GM21390 (cell line): ENCODE results near the gene ADD3.
"Not testable (repeated sequence)": the region's sequence is repeated elsewhere in the genome, so short reads cannot be mapped to it uniquely, and the experiment has no call there.

Source experiments
- ATAC-seq: cut with Tn5 transposase; IDR thresholded peaks from one replicate; pipeline ENCODE4 v1.9.1; 2021; ENCODE audit not compliant: unreplicated experiment

ADD3 gene

DNA sequence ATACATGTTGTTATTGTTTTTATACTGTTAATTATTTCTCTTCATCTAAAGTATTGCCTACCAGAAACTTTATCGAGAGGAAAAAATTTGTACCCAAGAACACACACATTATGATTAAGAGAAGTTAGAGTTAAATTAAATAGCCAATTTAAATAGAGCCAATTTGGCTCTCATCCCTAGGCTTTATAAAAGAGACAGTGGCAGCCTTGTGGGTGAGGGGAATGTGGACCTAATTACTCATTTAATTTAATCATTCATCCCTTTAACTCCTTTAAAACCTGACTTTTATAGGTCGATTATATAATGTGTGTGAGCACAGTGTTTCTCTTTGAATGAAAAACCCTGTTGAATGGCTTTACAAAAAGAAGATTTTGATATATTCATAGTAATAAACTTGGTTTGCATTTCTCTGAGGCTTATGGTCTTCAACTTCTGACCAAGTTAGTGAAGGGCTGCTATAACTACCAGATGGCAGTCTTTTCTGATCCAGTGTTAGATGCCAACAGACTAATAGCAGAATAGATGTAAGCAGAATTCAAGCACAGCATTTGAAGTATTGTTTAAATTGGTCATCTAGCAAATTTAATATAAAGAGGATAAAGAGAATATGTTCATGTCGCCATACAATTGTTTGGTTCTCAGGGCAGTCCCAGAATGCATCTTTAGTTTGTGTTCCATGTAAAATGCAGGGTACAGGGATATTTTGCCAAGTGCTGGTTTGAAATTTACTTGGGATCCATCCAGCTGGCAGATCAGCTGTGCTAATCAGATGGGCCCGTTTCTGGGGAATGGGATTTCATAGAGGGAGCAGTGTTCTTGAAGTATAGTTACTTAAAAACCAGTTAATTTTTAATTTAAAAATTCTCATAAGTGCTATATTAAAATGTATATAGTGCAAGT lies 25.3 kb downstream of the ADD3 start:
- no peak for ATAC-seq

DNA sequence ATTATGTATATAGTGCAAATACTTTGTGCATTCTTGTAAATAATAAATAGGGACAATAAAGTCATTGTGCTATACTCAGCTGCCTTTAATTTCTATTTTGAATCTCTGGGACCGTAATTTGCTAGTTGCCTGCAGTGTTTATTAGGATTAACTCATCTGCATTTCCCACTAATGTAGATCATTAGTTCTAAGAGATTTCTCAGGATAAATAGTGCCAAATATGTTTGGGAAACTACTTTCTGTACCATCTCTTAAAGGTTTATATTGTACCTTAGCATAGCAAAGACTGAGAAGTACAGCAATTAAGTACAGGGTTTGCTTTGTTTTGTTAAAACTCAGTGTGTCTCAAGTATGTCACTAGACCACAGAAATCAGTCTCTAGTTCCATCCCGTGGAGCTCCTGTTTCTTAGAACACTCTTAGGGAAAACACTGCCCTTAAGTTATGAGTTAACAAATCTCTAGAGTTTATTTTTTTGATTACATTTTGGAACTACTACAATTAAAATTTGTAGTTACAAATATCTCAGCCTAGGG lies 26.0 kb downstream of the ADD3 start:
- ATAC-seq: no peak

DNA sequence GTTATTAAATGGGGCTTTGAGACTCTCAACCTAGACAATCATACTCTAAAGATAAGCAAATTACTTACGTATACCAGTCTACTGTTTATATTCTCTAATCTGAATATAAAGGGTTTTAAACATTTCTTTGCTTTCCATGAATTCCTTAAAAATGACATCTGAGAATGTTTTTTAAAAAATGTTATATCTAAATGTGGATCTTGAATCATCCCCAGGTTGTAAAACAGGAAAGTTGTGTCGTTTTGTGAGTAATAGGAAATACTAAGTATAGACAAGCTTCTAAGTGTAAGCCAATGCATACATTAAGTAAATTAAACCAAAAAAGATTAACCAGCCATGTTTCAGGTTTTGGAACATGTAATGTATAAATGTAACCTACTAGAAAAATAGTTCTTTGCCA lies 26.8 kb downstream of the ADD3 start:
- no peak for ATAC-seq

DNA sequence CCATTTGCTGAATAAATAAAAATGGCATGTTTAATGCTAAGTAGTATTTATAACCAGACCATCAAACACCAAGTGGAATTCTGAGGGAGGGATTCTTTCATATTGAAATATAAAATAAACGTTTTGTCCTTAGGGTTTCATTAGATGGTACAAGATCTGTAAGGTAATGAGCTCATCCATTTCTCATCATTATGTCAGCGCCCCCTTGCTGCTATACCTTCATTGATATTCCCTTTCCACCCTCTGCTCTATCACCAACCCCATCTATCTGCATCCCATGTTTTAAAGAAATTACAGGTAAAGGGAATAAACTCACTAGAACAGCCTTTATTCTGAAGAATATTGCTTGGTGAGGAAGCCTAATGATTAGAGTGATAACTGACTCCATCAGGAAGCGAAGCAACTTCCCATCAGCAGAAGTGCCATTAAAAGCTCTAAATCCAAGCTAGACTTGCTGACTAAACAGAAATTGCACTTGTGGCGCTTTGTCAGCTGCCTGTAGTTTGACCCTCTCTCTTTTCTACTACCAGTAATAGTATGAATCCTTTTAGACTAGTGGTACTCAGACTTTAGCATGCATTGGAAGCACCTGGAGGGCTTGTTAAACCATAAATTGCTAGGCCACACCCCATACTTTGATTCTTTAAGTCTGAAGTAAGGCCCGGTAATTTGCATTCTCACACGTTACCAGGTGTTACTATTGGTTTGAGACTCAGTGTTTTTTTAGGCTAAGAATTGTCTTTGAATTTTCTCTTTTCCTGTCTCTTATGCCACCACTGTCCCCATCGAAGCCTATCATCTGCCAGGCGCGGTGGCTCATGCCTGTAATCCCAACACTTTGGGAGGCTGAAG lies 27.5 kb downstream of the ADD3 start:
- ATAC-seq: no peak

DNA sequence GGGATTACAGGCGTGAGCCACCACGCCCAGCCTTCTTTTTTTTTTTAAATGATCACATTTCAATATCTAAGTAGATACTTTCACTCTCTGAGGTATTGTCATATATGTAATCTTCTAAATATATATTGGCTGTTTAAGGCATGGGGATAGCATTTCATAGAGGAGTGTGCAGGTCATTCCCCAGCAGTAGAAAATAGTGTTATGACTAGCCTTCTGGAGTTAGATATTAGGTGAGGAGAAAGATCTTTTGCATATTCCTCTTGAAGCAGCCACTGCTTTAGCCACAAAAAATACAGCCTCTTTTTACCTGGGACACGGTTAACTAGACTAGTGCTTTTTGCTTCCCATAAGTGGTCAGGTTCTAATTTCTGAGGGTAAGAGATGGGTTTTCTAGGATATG lies 28.9 kb downstream of the ADD3 start:
- peak; percentile 86 for ATAC-seq

DNA sequence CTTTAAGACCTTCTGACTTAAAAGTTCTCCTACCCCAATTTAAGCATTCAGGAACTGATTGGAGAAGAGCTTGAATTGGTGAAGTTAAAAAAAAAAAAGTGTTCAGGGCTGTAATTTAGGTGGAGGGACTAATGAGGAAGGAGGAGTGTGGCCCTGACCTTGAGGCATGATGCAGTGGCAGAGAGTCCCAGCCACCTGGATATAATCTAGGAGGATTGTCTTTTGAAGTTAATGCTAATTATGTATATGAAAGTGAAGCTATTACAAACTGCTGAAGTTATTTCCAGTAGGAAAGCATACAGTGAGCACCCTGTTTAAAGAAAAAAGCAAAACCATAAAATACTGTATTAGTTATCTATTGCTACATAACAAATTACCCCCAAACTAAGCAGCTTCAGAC lies 31.5 kb downstream of the ADD3 start:
- no peak for ATAC-seq

DNA sequence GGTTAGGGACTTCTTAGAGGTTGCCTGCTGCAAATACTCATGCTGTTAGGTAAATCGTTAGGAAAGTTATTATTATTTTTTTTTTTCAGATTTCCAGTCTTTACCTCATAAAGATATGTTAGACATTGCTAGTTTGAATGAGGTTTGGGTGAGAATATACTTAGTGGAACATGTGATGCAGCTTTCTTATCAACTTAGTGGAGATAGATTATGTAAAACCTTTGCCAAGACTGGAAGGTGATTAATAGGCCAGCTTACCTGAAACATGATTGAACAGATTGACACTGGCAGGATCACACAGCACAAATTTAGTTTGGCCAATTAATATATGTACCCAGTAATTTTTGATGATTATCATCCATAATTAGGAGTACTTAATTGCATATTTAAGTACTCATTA lies 32.3 kb downstream of the ADD3 start:
- no peak for ATAC-seq

DNA sequence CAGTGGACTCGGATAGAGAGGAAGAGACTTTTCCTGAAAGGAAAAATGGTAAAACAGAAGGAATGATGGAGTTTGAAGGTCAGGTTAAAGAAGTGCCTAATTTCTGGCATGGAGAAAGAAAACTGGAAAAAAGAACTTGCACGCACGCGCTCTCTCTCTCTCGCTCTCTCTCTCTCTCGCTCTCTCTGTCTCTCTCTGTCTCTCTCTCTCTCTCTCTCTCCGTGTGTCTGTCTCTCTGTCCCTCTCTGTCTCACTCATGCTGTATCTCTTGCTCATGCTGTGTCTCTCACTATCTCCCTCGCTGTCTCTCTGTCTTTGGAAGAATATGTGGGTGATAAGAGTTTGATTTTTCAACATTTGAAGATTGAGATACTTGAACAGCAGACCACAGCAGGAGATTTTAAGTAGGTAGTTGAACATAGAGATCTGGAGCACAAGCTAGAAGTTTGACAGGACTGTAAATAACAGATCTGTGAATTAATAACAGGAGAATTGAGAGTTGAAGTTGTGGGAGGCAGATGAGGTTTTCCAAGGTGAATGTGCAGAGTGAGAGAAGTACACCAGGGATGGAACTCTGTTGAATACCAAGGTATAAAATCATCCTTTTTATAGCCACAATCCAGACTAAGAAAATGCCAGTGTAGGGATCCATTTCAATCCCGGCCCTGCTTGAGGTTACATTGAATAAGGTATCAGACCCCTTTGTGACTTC lies 33.1 kb downstream of the ADD3 start:
- ATAC-seq: no peak

DNA sequence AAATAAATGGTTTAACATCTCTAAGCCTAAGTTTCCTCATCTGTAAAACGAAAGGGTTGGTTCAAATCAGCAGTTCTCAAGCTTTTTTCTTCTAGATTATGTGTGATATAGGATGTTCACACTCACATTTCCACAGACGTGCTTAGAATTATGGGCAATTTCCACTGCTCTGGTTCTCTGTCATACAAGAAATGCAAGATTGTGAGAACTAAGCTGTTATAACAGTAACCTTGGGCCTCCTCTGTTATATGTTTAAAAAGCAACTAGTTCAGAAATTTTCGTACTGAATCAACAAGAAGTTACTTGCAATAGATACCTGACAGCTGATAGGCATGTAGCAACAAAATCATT lies 33.7 kb downstream of the ADD3 start:
- no peak for ATAC-seq

DNA sequence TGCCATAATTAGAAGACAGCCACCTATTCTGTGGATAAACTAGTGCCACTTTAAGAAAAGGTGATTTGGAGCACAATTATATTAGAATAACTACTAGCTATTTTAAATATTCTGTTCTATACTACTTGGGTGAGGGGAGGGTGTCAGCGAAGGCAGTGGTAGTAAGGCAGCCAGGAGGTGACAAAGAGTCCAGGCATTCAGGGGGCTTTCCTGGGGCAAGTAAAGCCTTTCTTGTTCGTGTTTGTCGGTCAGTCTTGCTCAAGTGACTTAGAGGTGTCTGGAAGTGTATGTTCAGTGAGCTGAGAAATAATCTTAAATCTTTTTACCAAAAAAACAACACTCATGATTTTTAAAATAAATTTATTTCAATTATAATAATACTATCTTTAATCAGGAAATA lies 34.4 kb downstream of the ADD3 start:
- no peak for ATAC-seq

DNA sequence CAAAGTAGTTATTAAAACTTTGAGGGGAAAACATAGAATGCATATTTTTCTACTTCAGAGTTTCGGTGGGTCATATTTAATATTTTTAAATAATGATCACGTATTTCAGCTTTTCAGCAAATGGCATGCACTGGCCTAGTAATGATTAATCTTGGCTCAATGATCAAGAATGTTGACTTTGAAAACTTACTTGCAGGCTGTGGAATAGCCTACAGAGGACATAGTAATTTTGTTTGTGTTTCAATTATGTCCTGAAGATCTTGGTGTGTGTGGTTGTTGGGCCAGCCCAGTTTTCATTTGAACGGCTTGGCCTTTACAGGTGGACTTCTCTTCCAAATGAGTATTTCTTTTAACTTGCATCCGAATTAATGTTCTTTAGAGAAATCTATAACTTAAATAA lies 35.1 kb downstream of the ADD3 start:
- ATAC-seq: no peak

DNA sequence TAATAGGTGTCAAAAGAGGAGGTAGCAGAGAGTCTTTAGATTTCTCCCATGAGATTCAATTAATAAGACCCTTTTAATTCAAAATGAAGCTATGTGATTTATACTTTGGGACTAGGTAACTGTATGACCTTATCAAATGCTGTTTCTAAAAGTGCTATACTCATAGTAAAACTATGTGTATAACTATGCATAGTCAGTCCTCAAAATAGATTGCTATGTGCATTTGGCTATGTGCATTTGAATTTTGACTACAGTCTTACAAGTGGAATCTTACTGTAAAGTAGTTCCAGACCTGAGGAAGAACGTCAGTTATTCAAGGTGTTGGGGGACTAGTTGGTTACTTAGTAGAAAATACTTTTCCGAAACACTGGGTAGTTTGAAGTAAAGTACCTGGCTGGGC lies 36.9 kb downstream of the ADD3 start:
- ATAC-seq: no peak

DNA sequence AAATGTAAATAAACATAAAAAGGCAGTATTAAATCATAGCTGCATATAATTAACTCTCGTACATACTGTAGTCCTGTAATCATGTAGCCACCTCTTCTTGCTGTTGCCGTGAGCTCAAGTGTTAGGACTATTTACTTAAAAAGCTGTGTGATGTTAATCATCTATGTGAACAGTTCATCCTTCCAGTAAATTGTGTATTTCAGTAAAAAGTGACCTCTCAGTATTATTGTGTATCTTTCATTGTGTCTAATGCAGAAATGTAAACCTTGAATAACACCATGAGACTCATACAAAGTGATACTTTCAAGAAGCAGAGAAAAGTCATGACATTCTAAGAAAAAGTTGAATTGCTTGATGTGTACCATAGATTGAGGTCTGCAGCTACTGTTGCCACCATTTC lies 38.0 kb downstream of the ADD3 start:
- no peak for ATAC-seq

DNA sequence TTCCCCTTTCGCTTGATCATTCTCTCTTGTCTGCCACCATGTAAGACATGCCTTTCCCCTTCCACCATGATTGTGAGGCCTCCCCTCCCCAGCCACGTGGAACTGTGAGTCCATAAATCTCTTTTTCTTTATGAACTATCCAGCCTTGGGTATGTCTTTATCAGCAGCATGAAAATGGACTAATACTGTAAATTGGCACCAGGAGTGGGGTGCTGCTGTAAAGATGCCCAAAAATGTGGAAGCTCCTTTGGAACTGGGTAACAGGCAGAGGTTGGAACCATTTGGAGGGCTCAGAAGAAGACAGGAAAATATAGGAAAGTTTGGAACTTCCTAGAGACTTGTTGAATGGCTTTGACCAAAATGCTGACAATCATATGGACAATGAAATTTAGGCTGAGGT lies 40.4 kb downstream of the ADD3 start:
- ATAC-seq: not testable (repeated sequence)

DNA sequence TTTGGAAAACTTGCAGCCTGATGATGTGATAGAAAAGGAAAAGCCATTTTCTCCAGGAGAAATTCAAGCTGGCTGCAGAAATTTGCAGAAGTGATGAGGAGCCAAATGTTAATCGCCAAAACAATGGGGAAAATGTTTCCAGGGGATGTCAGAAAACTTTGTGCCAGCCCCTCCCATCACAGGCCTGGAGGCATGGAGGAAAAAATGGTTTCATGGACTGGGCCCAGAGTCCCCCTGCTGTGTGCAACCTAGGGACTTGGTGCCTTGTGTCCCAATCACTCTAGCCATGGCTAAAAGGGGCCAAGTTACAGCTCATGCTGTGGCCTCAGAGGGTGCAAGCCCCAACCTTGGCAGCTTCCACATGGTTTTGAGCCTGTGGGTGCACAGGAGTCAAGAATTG lies 41.0 kb downstream of the ADD3 start:
- no peak for ATAC-seq

DNA sequence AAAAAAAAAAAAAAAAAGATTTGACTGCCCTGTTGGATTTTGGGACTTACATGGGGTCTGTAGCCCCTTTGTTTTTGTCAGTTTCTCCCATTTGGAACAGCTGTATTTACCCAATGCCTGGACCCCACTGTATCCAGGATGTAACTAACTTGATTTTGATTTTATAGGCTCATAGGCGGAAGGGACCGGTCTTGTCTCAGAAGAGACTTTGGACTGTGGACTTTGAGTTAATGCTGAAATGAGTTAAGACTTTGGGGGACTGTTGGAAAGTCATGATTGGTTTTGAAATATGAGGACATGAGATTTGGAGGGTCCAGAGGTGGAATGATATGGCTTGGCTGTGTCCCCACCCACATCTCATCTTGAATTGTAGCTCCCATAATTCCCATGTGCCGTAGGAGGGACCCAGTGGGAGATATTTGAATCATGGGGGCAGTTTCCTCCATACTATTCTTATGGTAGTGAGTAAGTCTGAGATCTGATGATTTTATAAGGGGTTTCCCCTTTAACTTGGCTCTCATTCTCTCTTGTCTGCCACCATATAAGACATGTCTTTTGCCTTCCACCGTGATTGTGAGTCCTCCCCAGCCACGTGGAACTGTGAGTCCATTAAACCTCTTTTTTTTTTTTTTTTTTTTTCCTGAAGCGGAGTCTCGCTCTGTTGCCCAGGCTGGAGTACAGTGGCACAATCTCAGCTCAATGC lies 42.3 kb downstream of the ADD3 start:
- not testable (repeated sequence) for ATAC-seq

DNA sequence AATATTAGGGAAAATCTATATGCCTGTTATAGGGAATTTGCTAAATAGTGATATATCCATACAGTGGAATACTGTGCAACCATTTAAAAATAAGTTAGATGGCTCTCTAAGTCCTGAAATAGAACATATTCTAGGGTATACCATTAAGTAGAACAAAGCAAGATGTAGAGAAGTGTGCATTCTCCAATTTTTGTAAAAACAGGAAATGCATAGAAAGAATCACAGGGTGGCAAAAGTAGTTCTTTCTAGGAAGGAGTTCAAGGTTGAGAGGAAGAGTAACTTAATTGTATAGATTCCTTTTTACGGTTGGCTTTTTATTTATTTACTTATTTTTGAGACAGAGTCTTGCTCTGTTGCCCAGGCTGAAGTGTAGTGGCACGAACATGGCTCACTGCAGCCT lies 43.7 kb downstream of the ADD3 start:
- ATAC-seq: no peak

DNA sequence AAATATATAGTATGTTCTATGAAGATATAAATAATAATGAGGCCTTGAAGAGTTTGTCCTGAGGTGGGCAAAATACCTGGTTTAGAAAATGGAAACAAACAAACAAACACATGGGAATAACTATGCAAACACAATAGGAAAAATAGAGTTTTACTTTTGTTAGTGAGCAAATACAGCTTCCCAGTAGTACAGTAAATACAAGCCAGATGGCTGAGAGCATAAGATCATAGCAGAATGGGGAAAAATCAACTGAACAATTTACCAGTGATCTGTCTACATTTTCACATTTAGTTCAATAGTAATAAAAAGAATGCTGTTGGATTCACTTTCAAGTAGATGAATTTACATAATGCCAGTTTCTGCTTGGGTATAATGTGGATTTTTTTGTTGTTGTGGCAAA lies 45.1 kb downstream of the ADD3 start:
- ATAC-seq: no peak

DNA sequence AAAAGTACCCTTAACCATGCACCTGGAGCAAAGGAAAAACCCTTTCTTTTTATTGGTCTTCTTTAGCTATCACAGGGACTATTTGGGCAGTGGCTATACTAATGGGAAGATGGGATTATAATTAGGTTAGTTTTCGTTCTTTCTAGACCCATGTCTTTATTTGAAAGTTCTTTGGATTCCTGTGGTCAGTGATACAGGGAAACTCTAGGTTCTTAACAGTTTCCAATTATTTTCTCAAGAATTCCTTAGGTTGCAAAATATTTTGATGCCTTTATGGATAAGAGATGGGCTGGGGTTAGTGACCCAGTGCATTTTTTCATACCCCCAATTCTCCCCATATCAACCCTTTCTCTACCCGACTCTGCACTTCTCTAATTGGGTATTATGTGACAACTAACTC lies 49.0 kb downstream of the ADD3 start:
- no peak for ATAC-seq

DNA sequence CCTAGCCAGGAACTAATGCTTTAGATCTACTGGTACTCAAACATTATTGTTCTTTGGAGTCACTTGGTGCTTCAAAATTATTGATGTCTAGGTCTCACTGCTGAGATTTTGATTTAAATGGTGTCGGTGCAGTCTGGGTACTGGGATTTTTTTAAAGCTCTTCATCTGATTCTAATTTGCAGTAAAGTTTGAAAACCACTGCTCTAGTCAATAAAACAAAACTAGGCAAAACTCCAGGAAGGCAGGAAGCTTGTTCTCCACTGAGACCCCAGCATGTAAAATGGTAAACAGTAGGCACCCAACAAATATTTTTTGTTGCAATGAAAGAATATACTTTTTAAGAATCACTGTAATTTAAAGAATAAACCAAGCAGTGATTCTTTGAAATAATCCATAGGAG lies 49.7 kb downstream of the ADD3 start:
- no peak for ATAC-seq

DNA sequence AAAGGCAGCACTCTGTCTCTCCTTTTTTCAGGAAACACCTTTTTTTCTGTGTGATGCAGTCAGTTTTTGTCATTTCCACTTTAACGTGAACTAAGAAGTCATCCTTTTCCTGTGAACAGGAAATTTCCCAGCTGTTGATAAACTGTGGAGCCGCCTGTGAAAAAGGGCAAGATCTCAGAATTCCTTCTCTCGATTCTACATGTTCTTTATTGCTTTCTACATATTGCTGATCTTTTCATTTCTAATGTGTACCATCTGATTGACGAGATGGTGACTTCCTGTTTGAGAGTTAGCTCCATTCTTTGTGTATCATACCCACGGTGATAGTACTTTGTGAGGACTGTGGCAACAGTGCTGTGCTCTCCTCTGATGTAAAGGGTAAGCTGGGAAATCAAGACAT lies 50.4 kb downstream of the ADD3 start:
- ATAC-seq: peak; percentile 43
